ENCODE data around the gene TMEM218.

GRCh38 chr11:125055107-125055715 lies 56.2 kb downstream of the TMEM218 start:
- no peak for TF ChIP-seq EP300 (IDR thresholded peaks at IDR 0.05)
- no peak for TF ChIP-seq CTCF (IDR thresholded peaks at IDR 0.05)
- TF ChIP-seq POLR2A (IDR thresholded peaks at IDR 0.05) = no peak
